ENCODE measurements around the gene APOBEC3H. TPM values are rescaled to one million over a fixed set of nuclear protein-coding genes. Genes with fewer than 3 reads are reported as not detected.

The APOBEC3H gene
- total and polyA plus RNA-seq, 2 donors (not counting 3 experiments of a cell fraction or from before 2014, with no cell fraction given): not detected

DNA sequence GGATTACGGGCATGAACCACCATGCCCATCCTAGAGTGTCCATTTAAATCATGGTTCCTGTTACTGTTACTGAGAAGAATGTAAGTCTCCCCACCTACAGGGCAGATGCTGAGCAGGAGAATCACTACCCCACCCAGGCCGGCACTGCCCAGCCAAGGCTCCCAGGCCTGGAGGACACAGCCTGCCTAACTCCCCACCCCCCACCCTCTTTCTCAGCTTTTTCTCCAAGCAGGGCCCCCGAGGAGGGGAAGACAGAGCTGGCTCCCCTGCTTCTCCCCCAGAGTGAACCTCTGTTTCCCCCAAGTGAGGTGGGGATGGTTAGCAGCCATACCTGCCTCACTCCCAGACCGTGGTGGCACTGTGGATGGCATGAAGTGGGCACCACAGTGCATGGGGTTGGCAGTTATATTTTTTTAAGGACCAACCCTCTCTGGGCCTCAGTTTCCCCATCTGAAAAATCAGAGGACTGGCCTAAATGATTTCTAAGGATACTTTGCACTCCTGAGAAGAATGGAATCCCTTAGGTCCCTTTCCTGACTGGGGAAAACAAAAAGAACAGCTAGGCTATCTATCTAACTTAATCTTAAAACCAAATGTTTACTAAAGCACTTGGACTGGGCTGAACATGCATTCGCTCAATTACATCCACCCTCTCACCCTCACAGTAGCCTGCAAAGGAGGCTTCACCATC lies 50.4 kb downstream of the APOBEC3H start:
- no peak overlapping the region for H3K27ac ChIP-seq (ENCODE audit: insufficient read depth, low read depth, low read length)
- no peaks in the 10 kb centered on the region for H3K27me3 ChIP-seq (ENCODE audit: control insufficient read depth in 2 of 2, insufficient read depth in 2 of 2, low read length in 2 of 2)
- POLR2A ChIA-PET: interaction anchor here (1.4 kb wide), 1 partner anchor 171 kb away, joined by 4 read pairs; no protein-coding TSS in a partner anchor
- TF ChIP-seq MAX (IDR thresholded peaks at IDR 0.05; ENCODE audit: insufficient read depth, insufficient read length) (no peak), EZH2 (IDR thresholded peaks at IDR 0.05; ENCODE audit: borderline replicate concordance, low read depth, low read length, severe bottlenecking) (no peak), CTCF (IDR thresholded peaks at IDR 0.05; ENCODE audit: extremely low read depth in 1 of 2, insufficient read depth in 1 of 2, low read depth in 1 of 2, low read length in 2 of 2) (no peak), POLR2AphosphoS5 (IDR thresholded peaks at IDR 0.05; ENCODE audit: insufficient read depth, low read depth, low read length) (no peak), FOS (IDR thresholded peaks at IDR 0.05; ENCODE audit: borderline replicate concordance, insufficient read depth, low read length) (no peak), POLR2A (IDR thresholded peaks at IDR 0.05; ENCODE audit: low read depth, low read length) (no peak), JUN (IDR thresholded peaks at IDR 0.05; ENCODE audit: borderline replicate concordance, insufficient read depth, insufficient read length, low read depth) (no peak), MYC (IDR thresholded peaks at IDR 0.05; ENCODE audit: low read depth, low read length) (no peak), GATA2 (IDR thresholded peaks at IDR 0.05; ENCODE audit: insufficient read depth, insufficient read length, low read depth, low read length) (no peak)
- FAIRE-seq: no peak
- H2AFZ ChIP-seq (ENCODE audit: low read depth, low read length): no peak overlapping the region
- no TSS peak for BruUV-seq (replicated peaks)
- dilution Hi-C loops (cut with MboI; ENCODE audit: extremely low pct_ligation_motif_present, low sequenced_read_pairs): no loop called here
- H3K79me2 ChIP-seq (ENCODE audit: control insufficient read depth, insufficient read depth, low read length): no peaks in the 10 kb centered on the region
- H3K4me1 ChIP-seq (ENCODE audit: control insufficient read depth, extremely low read depth, insufficient read depth, low read length): peaks cover 11% of the 10 kb centered on the region
- no peaks in the 10 kb centered on the region for H3K36me3 ChIP-seq (ENCODE audit: control insufficient read depth in 2 of 2, extremely low read depth in 1 of 2, insufficient read depth in 2 of 2, low read length in 2 of 2)
- no peak for DNase-seq (ENCODE audit: low read depth, low spot score)
- H4K20me1 ChIP-seq (replicated peaks; ENCODE audit: control insufficient read depth, extremely low read depth, insufficient read depth, low read length): no peaks in the 10 kb centered on the region
- H3K4me2 ChIP-seq (ENCODE audit: insufficient read depth, low read length): no peak overlapping the region
- no peaks in the 10 kb centered on the region for H3K9me1 ChIP-seq (replicated peaks; ENCODE audit: control insufficient read depth, extremely low read depth, insufficient read depth, low read length)
- CTCF ChIA-PET: interaction anchor here (1.6 kb wide), 1 partner anchor 12 kb away, joined by 5 read pairs; no protein-coding TSS in a partner anchor
- intact Hi-C loops (cut with micrococcal nuclease): no loop called here
- no peaks in the 10 kb centered on the region for H3K9me3 ChIP-seq (replicated peaks; ENCODE audit: control insufficient read depth, insufficient read depth, low read length)
- H3K4me3 ChIP-seq (replicated peaks in 1 of 3; ENCODE audit: insufficient read depth in 1 of 3, low read depth in 1 of 3, low read length in 3 of 3): no peak overlapping the region
- H3K9ac ChIP-seq (replicated peaks; ENCODE audit: extremely low read depth, insufficient read depth, low read length): no peak overlapping the region
